ENCODE results near the gene TMEM100.

Gene TMEM100

GRCh38 chr17:55745258-55745657 is 22.6 kb upstream of the TMEM100 start:
- no peak overlapping the region for H3K27ac ChIP-seq (ENCODE audit: poor library complexity, severe bottlenecking)
- H3K27me3 ChIP-seq (ENCODE audit: insufficient read depth, poor library complexity, severe bottlenecking) = no peaks in the 10 kb centered on the region
- H3K4me1 ChIP-seq (ENCODE audit: insufficient read depth, poor library complexity, severe bottlenecking) = peaks cover 13% of the 10 kb centered on the region
- H3K4me3 ChIP-seq (ENCODE audit: severe bottlenecking) = no peak overlapping the region
- ATAC-seq (ENCODE audit: low read depth) (no peak), DNase-seq (ENCODE audit: low spot score) (no peak)
- H3K9me3 ChIP-seq (ENCODE audit: severe bottlenecking) = no peaks in the 10 kb centered on the region
- H3K36me3 ChIP-seq (ENCODE audit: low read depth) = no peaks in the 10 kb centered on the region
- no peak for TF ChIP-seq CTCF (IDR thresholded peaks at IDR 0.05; ENCODE audit: poor library complexity, severe bottlenecking)

- Histone ChIP-seq H3K9me3 (ENCODE audit: severe bottlenecking) (no peaks in the 10 kb centered on the region), H3K4me1 (ENCODE audit: insufficient read depth, poor library complexity, severe bottlenecking) (peaks cover 13% of the 10 kb centered on the region), H3K36me3 (ENCODE audit: low read depth) (no peaks in the 10 kb centered on the region), H3K27me3 (ENCODE audit: insufficient read depth, poor library complexity, severe bottlenecking) (no peaks in the 10 kb centered on the region), H3K27ac (ENCODE audit: poor library complexity, severe bottlenecking) (peak overlapping the region; percentile 66), H3K4me3 (ENCODE audit: severe bottlenecking) (no peak overlapping the region)
- peak; percentile 99 for ATAC-seq (ENCODE audit: low read depth)
- TF ChIP-seq CTCF (IDR thresholded peaks at IDR 0.05; ENCODE audit: poor library complexity, severe bottlenecking) = no peak
- peak; percentile 92 for DNase-seq (ENCODE audit: low spot score)
These were observed 20.5 kb upstream of the TMEM100 start for GRCh38 chr17:55743103-55743679.

GRCh38 chr17:55742272-55743102 is 19.8 kb upstream of the TMEM100 start:
- Histone ChIP-seq H3K4me1 (ENCODE audit: insufficient read depth, poor library complexity, severe bottlenecking) (peaks cover 13% of the 10 kb centered on the region), H3K36me3 (ENCODE audit: low read depth) (no peaks in the 10 kb centered on the region), H3K4me3 (ENCODE audit: severe bottlenecking) (no peak overlapping the region), H3K27ac (ENCODE audit: poor library complexity, severe bottlenecking) (peak overlapping the region; percentile 66), H3K9me3 (ENCODE audit: severe bottlenecking) (no peaks in the 10 kb centered on the region), H3K27me3 (ENCODE audit: insufficient read depth, poor library complexity, severe bottlenecking) (no peaks in the 10 kb centered on the region)
- ATAC-seq (ENCODE audit: low read depth) = peak; percentile 60
- no peak for DNase-seq (ENCODE audit: low spot score)
- no peak for TF ChIP-seq CTCF (IDR thresholded peaks at IDR 0.05; ENCODE audit: poor library complexity, severe bottlenecking)

GRCh38 chr17:55741356-55741700 is 18.7 kb upstream of the TMEM100 start:
- Histone ChIP-seq H3K36me3 (ENCODE audit: low read depth) (no peaks in the 10 kb centered on the region), H3K4me3 (ENCODE audit: severe bottlenecking) (no peak overlapping the region), H3K27me3 (ENCODE audit: insufficient read depth, poor library complexity, severe bottlenecking) (no peaks in the 10 kb centered on the region), H3K9me3 (ENCODE audit: severe bottlenecking) (no peaks in the 10 kb centered on the region), H3K27ac (ENCODE audit: poor library complexity, severe bottlenecking) (no peak overlapping the region), H3K4me1 (ENCODE audit: insufficient read depth, poor library complexity, severe bottlenecking) (peaks cover 13% of the 10 kb centered on the region)
- ATAC-seq (ENCODE audit: low read depth) (no peak), DNase-seq (ENCODE audit: low spot score) (no peak)
- TF ChIP-seq CTCF (IDR thresholded peaks at IDR 0.05; ENCODE audit: poor library complexity, severe bottlenecking) = no peak
